Transverse colon (tissue), 4 donors: Measurements from ENCODE around the gene MECR.

Source experiments
- CTCF ChIP-seq, 5 experiments: fragments of 200-600 bp in 3 of 5; fragments of 450-650 bp in 2 of 5; sonication (generic) in 3 of 5; IDR thresholded peaks; 1 replicate in 2 of 5; 2 replicates in 3 of 5; pipeline ENCODE4 v1.5.1; 2016 to 2017; ENCODE audit warnings: antibody characterized with exemption in 5 of 5, inconsistent platforms in 3 of 5, mild to moderate bottlenecking in 2 of 5, moderate library complexity in 1 of 5
- POLR2A ChIP-seq: fragments of 450-650 bp; IDR thresholded peaks from one replicate; pipeline ENCODE4 v1.6.1; 2016; ENCODE audit warnings: antibody characterized with exemption, mild to moderate bottlenecking, moderate library complexity
- POLR2AphosphoS5 ChIP-seq, 3 donors: sonication (generic); formaldehyde crosslinking; IDR thresholded peaks; one replicate each; pipeline ENCODE4 v1.6.1; 2016; ENCODE audit warnings: antibody characterized with exemption in 3 of 3

- TF ChIP-seq CTCF (IDR thresholded peaks at IDR 0.05) (no peak), POLR2A (no peak), POLR2AphosphoS5 (IDR thresholded peaks at IDR 0.05) (no peak)
These were observed 78.5 kb downstream of the MECR start for GRCh38 chr1:29152046-29152805.
